ENCODE data around the gene ZNF775. TPM values are rescaled to one million over a fixed set of nuclear protein-coding genes. Genes with fewer than 3 reads are reported as not detected.
A peak's percentile ranks its signal among the peaks of the same experiment; 100 is the strongest.

Gene ZNF775
- total RNA-seq, 1 donor from 2014 or later = 1.3 TPM

DNA sequence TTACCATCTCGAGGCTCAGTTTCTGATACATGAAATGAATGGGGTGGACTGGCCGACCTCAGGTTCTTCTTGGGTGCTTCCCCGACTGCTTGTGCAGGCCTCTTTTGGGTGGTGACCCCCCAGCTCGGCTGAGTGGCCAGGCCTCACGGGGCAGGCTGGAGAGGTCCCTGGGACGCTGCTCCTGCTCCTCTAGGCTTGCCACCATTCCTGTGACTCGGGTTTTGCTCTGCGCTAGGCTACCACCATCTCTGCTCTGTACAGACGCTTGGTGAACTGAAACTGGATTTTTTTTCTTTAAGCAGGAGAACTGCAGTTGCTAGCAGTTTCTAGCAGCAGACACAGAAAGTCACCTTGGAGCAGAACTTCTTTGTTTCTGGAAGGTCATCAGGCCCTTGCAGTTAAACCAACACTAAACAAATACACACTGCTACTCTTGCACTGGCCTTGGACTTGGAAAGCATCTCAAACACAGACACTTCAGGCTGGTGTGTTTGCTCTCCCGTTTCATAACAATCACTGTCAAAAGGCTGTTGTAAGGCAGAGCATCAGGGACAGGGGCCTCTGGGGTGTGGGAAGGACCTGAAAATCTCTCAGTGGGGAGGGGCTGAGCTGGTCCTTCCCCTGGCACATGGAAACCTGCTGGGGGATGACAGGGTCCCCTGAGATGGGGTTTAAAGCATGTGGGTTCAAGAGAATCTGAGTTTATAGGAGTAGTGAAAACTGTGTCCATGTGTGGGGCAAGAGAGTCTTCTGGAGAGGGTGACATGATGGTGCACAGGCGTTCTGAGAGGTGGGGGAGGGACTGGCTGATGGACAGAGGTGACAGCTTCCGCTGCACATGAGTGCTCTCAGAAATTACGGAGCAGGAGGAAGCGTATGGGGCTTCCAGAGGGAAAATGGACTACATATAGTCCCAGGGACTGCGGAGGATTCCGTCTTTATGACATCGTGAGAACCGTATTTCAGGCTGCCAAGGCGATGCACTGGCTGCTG, 36.3 kb downstream of the ZNF775 start:
- no peak for ATAC-seq

DNA sequence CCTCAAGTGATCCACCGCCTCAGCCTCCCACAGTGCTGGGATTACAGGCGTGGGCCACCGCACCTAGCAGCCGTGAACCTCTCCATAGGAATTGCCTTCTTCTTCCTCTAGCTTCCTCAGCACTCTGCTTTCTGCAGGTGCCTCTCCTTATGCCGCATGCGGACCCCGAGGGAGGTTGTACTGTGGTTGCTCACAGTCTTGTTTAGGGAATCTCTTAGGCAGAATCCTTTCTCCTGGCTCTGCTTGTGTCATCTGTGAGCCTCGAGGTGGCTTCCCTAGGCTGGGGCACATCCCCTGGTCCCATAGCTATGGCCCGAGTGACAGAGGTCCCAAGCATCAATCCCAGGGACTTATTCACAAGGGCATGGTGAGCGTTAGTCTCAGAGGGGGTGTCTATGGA, 38.1 kb downstream of the ZNF775 start:
- ATAC-seq = no peak

DNA sequence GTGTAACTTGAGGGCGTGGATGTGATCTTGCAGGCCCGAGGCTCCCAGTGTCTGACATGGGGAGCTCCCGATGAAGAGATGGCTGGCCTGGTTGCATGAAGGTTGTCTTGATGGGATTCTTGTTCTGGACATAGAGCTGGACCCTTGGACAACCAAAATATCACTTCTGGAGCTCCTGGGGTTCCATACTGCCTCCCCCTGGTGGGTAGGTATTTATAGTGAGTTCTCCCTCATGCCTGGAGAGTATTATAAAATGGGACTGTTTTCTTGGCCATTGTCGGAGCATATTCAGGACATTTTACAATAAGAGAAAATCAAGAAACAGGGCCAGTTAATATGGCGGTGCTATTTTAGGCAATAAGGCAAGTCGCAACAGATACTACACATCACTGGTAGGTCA, 38.7 kb downstream of the ZNF775 start:
- ATAC-seq = no peak

DNA sequence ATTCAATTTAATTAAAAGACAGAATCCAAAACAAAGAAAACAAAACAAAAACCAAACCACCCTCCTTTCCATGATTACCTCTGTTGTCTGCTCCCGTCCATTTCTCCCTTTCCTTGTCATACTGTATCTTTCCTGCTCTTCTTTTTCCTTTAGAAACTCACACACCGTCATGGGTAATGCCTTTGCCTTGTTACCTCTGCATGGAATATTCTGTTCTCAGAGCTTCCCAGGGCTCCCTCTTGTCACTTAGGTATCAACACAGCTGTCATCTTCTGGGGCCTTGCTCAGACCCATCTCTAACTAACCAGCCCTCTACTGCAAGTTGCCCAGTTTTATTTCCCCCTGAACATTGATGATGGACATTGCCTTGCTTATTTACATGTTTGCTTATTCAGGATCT, 41.1 kb downstream of the ZNF775 start:
- no peak for ATAC-seq

DNA sequence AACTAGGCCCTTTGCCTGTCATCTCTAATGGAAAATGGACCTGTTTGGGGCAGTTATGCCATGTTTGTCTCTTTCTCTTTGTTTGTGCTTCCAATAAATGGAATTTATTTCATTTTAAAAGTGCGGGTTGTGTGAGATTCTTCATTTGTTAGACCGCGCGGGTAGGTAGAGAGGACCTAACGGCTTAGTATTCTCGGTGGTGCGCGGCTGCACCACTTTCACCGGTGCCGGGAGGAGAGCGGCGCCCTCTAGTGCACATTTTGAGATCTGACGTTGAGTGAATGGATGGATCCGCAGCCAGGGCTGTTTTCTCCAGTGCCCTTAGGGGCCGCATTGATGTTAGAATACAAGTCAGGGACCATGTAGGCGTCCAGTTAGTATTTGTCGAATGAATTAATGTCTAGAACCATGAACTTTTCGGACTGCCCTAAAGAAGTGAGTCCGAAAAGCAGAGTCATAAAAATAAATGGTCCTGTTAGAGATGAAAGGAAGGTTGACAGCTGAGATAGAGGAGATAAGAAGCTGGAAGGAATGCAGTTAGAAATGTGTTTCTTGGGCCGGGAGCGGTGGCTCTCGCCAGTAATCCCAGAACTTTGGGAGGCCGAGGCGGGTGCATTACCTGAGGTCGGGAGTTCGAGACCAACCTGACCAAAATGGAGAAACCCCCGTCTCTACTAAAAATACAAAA, 42.0 kb downstream of the ZNF775 start:
- peak; percentile 90 for ATAC-seq

DNA sequence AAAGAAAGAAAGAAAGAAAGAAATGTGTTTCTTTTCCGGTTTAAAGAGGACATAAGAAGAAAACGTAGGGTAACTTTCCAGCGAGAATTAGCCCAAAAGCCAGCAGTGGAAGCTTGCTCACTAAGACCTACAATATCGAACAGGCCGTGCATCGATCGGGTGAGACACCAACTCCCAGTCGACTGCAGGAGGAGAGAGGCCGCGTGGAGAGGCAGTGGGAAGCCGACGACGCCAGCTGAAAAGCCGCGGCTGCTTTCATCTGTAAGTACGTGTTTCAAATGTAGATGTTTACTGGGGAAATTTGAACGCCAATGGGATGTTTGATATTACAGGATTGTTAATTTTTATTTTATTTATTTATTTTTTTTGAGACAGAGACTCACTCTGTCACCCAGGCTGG, 42.7 kb downstream of the ZNF775 start:
- ATAC-seq = no peak

- ATAC-seq = no peak
Measured at GRCh38 chr7:150425670-150426069, 46.5 kb downstream of the ZNF775 start.

DNA sequence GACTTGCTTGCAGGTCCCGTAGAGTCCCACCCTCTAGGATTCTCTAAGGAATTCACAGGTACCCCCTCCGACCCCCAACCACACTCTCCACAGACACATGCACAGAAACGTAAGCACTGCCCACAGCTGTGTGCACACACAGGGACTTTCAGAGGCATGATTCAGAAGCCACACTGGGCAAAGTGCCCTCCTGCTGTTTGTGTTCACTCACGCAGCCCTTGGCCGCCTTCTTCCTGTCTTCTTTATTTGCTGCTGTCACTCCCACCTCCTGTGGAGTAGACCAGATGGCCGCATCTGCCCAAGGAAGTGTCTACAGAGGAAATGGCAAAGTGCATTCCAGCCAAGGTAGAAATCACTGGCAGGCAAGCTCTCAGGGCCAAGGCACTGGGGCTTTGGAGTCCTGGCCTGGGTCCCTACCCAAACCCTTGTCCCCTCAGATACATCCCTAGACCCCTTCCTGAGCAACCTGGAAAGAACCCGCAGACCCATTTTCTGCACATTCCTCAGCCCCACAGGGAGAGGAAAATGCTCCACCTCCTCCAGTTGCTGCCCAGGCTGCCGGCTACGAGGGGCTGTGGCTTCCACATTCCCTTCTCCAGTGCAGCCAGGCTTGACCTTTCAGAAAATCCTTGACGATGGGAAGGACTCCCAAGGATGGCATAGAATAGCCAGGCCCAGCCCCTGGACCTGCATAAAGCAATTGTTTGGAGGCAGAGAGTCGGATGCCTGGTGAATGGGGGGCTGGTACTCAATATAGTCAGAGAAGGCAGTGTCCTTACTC, 49.7 kb downstream of the ZNF775 start:
- peak; percentile 53 for ATAC-seq

DNA sequence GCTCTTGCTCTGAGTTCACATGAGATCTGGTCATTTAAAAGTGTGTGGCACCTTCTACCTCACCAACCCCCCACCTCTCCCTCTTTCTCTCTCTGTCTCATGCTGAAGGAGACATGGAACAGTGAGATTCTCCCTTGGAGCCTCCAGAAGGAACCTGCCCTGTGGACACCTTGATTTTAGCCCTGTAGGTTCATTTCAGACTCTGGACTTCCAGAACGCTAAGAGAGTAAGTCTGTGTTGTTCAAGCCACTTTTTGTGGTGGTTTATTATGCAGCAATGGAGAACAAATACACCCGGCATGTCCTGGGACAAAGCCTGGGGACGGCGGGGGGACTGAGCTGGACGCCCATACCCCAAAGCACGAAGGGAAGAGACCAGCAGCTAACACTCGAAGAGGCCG, 50.6 kb downstream of the ZNF775 start:
- no peak for ATAC-seq

GRCh38 chr7:150430465-150431085, 51.4 kb downstream of the ZNF775 start:
- ATAC-seq = no peak

- ATAC-seq = no peak
Measured at GRCh38 chr7:150431839-150432658, 52.9 kb downstream of the ZNF775 start.

DNA sequence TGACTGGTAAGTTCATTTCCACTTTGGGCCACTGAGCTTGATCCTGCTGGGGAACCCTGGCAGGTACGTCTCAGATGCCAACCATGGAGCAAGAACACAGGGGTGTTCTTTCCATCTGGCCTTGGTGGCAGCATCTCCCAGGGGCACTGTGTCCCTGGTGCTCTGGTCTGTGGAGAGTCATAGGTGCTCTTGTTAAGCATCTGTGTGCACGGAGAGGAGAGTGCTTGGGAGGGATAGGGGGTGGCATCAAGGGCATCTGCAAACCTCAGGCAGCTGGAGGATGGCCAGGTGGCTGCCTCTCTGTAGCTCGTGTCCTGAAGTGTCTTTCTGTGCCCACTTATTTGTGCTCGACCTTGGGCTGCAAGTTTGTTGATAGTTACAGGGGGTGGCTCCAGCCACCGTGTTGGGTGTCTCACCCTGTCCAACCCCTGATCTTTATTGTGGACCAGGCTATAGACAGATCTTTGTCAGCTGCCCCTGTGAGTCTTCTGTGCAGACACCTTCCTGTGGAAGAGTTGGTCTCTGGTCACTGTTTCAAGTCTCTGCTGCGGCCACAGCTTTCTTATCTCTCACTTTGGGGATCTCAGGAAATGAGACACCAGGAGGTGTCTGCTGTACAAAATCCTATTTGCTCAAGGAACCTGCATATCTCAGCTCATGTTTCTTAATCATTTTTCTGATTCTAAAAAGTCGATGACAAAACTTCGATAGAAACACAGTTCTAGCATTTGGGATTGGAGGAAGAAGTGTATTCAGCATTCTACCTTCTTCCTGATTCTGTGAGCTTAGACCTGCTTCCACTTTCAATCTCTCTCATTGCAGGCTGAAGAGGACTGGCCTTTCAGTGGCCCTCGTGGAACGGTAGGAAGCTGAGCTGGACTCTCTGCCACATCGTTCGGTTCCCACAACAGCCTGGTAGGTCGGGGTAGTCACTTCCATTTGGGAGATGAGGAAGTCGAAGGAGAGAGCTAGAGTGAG, 54.1 kb downstream of the ZNF775 start:
- ATAC-seq = no peak

GRCh38 chr7:150434240-150434639, 55.1 kb downstream of the ZNF775 start:
- no peak for ATAC-seq

DNA sequence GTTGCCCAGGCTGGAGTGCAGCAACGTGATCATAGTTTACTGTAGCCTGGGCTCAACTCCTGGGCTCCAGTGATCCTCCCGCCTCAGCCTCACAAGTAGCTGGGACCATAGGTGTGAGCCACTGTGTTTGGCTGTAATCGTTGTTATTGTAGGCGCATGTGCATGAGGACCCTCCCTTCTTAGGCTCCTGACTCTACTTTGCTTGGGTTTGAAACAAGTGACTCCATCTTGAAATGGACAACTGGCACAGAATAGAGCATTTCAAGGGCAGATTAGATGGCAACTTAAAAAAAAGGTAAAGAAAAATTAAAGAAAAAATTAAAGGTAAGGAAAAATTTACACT, 55.9 kb downstream of the ZNF775 start:
- no peak for ATAC-seq

- peak; percentile 66 for ATAC-seq
Measured at GRCh38 chr7:150435390-150436073, 56.4 kb downstream of the ZNF775 start.

DNA sequence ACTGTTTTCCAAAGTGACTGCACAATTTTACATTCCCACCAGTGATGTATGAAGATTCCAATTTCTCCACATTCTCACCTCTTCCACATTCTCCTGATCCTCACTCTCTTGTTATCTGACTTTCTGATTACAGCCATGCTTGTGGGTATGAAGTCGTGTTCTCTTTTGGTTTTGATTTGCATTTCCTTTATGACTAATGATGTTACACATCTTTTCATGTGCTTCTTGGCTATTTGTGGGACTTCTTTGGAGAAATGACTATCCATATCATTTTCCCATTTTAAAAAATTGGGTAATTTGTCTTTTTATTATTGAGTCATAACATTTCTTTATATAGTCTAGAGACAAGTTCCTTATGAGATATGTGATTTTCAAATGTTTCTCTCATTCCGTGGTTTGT, 60.8 kb downstream of the ZNF775 start:
- no peak for ATAC-seq

- ATAC-seq = no peak
Measured at GRCh38 chr7:150441524-150441923, 62.4 kb downstream of the ZNF775 start.

- no peak for ATAC-seq
Measured at GRCh38 chr7:150442811-150443210, 63.7 kb downstream of the ZNF775 start.

GRCh38 chr7:150443793-150444540, 64.8 kb downstream of the ZNF775 start:
- ATAC-seq = no peak
